Measurements from ENCODE around the gene SUSD5. TPM values are rescaled to one million over a fixed set of nuclear protein-coding genes. Genes with fewer than 3 reads are reported as not detected.

SUSD5 gene
- total RNA-seq, 1 experiment from 2014 or later: 4.9 TPM

DNA sequence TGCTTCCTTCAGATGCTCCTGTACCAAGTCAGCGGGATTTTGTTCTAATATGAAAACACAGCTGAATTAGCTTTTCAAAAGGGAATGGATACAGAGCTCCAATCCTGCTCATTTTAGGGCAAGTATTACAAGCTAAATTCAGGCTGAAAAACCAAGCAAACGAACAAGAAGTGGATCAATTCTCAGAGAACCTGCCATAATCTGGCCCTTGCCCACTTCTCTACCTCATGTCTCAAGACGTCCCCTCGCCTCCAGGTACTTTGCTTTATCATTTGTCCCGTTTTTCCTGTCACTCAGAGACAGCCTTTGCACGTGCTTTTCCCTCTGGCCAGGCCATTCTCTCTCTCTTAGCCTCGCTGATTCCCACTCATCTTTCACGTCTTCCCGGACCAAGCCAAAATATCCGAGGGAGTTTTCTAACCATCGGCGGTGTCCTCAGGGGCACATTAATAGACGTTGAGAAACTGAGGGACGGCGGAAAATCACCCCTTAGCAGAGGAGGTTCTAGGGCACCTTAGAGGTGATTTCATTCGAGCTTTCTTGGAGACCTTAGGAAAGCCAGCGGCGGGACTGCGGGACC lies 654 bp downstream of the SUSD5 start:
- Mint-ChIP-seq H3K4me1 (peaks cover 12 to 14% of the 10 kb centered on the region in 2 experiments), H3K27me3 (ENCODE audit: low read depth) (peaks cover 76% of the 10 kb centered on the region), H3K4me3 (peak overlapping the region; percentile 64 to 83), H3K9me3 (no peaks in the 10 kb centered on the region), H3K36me3 (ENCODE audit: insufficient read depth in 1 of 3, low read depth in 3 of 3) (no peaks in the 10 kb centered on the region; a peak in 1 of 7 replicates), H3K27ac (no peak overlapping the region)
- Histone ChIP-seq H3K79me2 (ENCODE audit: insufficient read depth, low read length) (no peaks in the 10 kb centered on the region), H3K4ac (ENCODE audit: low read depth, low read length) (no peak overlapping the region), H4K8ac (replicated peaks; ENCODE audit: insufficient read length, low read depth, low read length) (no peak overlapping the region), H3K79me1 (ENCODE audit: insufficient read depth, low read depth, low read length, poor library complexity, severe bottlenecking) (no peaks in the 10 kb centered on the region), H4K91ac (ENCODE audit: insufficient read length, low read depth, low read length) (no peak overlapping the region), H3K23ac (ENCODE audit: insufficient read length, low read depth, low read length) (no peak overlapping the region), H2BK12ac (ENCODE audit: insufficient read length, low read depth, low read length) (no peak overlapping the region), H3T11ph (ENCODE audit: low read length) (no peak overlapping the region), H3K9me3 (ENCODE audit: control insufficient read depth, low read depth, low read length) (no peaks in the 10 kb centered on the region), H2BK120ac (ENCODE audit: low read depth, low read length, poor library complexity, severe bottlenecking) (no peak overlapping the region), H3K4me2 (ENCODE audit: insufficient read depth, insufficient read length, low read length) (peak overlapping the region; percentile 79), H3K18ac (ENCODE audit: insufficient read length, low read depth, low read length) (no peak overlapping the region), H2BK5ac (ENCODE audit: insufficient read length, low read length) (no peak overlapping the region), H3K27ac (ENCODE audit: insufficient read length, low read depth, low read length) (no peak overlapping the region), H3K27me3 (ENCODE audit: insufficient read depth, low read length) (peaks cover 22% of the 10 kb centered on the region; the same call in 1 of the 2 replicates), H3K56ac (ENCODE audit: insufficient read length, low read depth, low read length) (no peak overlapping the region), H2AK5ac (ENCODE audit: insufficient read length, low read length) (no peak overlapping the region), H2BK20ac (ENCODE audit: low read depth, low read length, poor library complexity, severe bottlenecking) (no peak overlapping the region), H3K4me1 (ENCODE audit: insufficient read depth, low read length) (no peaks in the 10 kb centered on the region), H2AFZ (ENCODE audit: low read length) (peak overlapping the region; percentile 69), H3K14ac (ENCODE audit: insufficient read depth, low read length) (no peak overlapping the region), H4K5ac (ENCODE audit: insufficient read length, low read depth, low read length) (no peak overlapping the region), H4K20me1 (ENCODE audit: control insufficient read depth, insufficient read depth, insufficient read length) (no peaks in the 10 kb centered on the region), H3K9ac (ENCODE audit: extremely low read depth, insufficient read length, low read length) (peak overlapping the region; percentile 24), H3K23me2 (ENCODE audit: insufficient read length, low read depth, low read length, poor library complexity, severe bottlenecking) (peaks cover 12% of the 10 kb centered on the region), H2BK15ac (ENCODE audit: low read depth, low read length) (no peak overlapping the region)
- no peak for DNase-seq
- TF ChIP-seq CTCF (conservative IDR thresholded peaks at IDR 0.05): no peak
- WGBS (ENCODE audit: extremely low coverage, insufficient read length, low lambda C conversion rate): no CpG with 5 or more reads among the region's 19 CpGs
